Left ventricle myocardium inferior (tissue), 1 donor: ENCODE data around the gene TFPI2. TPM values are rescaled to one million over a fixed set of nuclear protein-coding genes. Genes with fewer than 3 reads are reported as not detected.
A peak's percentile ranks its signal among the peaks of the same experiment; 100 is the strongest.

Source experiments
- DNase-seq: peaks from one replicate; pipeline ENCODE4 v3.0.0-alpha.2; 2020
- H3K27ac ChIP-seq: fragments of 200-600 bp; replicated peaks from 2 replicates; pipeline ENCODE4 v1.8.0; 2021
- H3K27me3 ChIP-seq: fragments of 200-600 bp; 2 replicates; pipeline ENCODE4 v1.8.0; 2021; ENCODE audit warnings: low read depth
- H3K36me3 ChIP-seq: fragments of 200-600 bp; 2 replicates; pipeline ENCODE4 v1.8.0; 2021
- H3K4me1 ChIP-seq: fragments of 200-600 bp; 2 replicates; pipeline ENCODE4 v1.8.0; 2021
- H3K4me3 ChIP-seq: fragments of 200-600 bp; 2 replicates; pipeline ENCODE4 v1.8.0; 2021; ENCODE audit warnings: mild to moderate bottlenecking, moderate library complexity
- H3K9me3 ChIP-seq: fragments of 200-600 bp; replicated peaks from 2 replicates; pipeline ENCODE4 v1.8.0; 2021
- CTCF ChIP-seq: fragments of 200-600 bp; IDR thresholded peaks from 2 replicates; pipeline ENCODE4 v1.8.0; 2021; ENCODE audit warnings: antibody characterized with exemption, mild to moderate bottlenecking, borderline replicate concordance
- intact Hi-C: fragments of 100-400 bp; cut with micrococcal nuclease; formaldehyde crosslinking; loops from one replicate; pipeline ENCODE4 v1.11.0; 2022
- long read RNA-seq: library from polyadenylated mRNA; unstranded; transcript quantifications from one replicate; pipeline ENCODE4 v2.0.0, GENCODE V29; 2021
- total RNA-seq: library from RNA; stranded (reverse); fragmentation: NEBNext Ultra II Directional; extraction: Animal tissue kit (Norgen Biotek cat#: 25700); gene quantifications from one replicate; pipeline ENCODE4 v1.2.1, GENCODE V29; 2021
- donor health status: DM: no; HTN: yes; CAD: no; lungs with severe emphysema.

The TFPI2 gene
- 1.5 TPM for total RNA-seq
- long read RNA-seq, result 0 reads

GRCh38 chr7:93890464-93891068 lies at the start of gene TFPI2:
TSS of gene TFPI2 (minus strand) at chr7:93890753. CDS start at chr7:93890678, 75 bp downstream.
- Histone ChIP-seq H3K36me3 (no peaks in the 10 kb centered on the region), H3K4me1 (peaks cover 31% of the 10 kb centered on the region), H3K9me3 (no peaks in the 10 kb centered on the region), H3K27ac (peak within 1 kb of the TSS; percentile 62), H3K4me3 (peak within 1 kb of the TSS; percentile 76), H3K27me3 (peaks cover 20% of the 10 kb centered on the region)
- TF ChIP-seq CTCF, result peak; percentile 11
- intact Hi-C loops, result loop anchor here (10.0 kb wide), 1 partner anchor 114 kb away; the partner anchor contains the start of gene BET1
- DNase-seq, result peak; percentile 21

GRCh38 chr7:93938293-93938692 lies 47.7 kb upstream of the TFPI2 start:
- Histone ChIP-seq H3K4me3 (no peak overlapping the region), H3K27me3 (no peaks in the 10 kb centered on the region), H3K36me3 (no peaks in the 10 kb centered on the region), H3K4me1 (peaks cover 16% of the 10 kb centered on the region), H3K9me3 (no peaks in the 10 kb centered on the region), H3K27ac (no peak overlapping the region)
- no peak for TF ChIP-seq CTCF
- intact Hi-C loops, result no loop called here
- DNase-seq, result no peak

- no peaks in the 10 kb centered on the region for H3K36me3 ChIP-seq
- H3K9me3 ChIP-seq, result no peaks in the 10 kb centered on the region
- no peak for DNase-seq
- H3K27ac ChIP-seq, result no peak overlapping the region
- no peak overlapping the region for H3K4me3 ChIP-seq
- no peaks in the 10 kb centered on the region for H3K27me3 ChIP-seq
- intact Hi-C loops, result no loop called here
- peaks cover 16% of the 10 kb centered on the region for H3K4me1 ChIP-seq
- TF ChIP-seq CTCF, result no peak
These were observed 47.3 kb upstream of the TFPI2 start for GRCh38 chr7:93937818-93938217.

GRCh38 chr7:93935102-93935501 lies 44.5 kb upstream of the TFPI2 start:
- Histone ChIP-seq H3K36me3 (no peaks in the 10 kb centered on the region), H3K4me1 (peaks cover 16% of the 10 kb centered on the region), H3K27ac (no peak overlapping the region), H3K27me3 (no peaks in the 10 kb centered on the region), H3K4me3 (no peak overlapping the region), H3K9me3 (no peaks in the 10 kb centered on the region)
- no peak for DNase-seq
- TF ChIP-seq CTCF, result no peak
- intact Hi-C loops, result no loop called here

- no peak for DNase-seq
- no peaks in the 10 kb centered on the region for H3K9me3 ChIP-seq
- intact Hi-C loops, result no loop called here
- no peaks in the 10 kb centered on the region for H3K27me3 ChIP-seq
- no peak overlapping the region for H3K4me3 ChIP-seq
- no peak for TF ChIP-seq CTCF
- H3K4me1 ChIP-seq, result peaks cover 16% of the 10 kb centered on the region
- H3K27ac ChIP-seq, result no peak overlapping the region
- H3K36me3 ChIP-seq, result no peaks in the 10 kb centered on the region
These were observed 42.6 kb upstream of the TFPI2 start for GRCh38 chr7:93933156-93933555.
